GM21367 (cell line): ENCODE results near the gene MEAF6.

Experiments
- ATAC-seq: cut with Tn5 transposase; IDR thresholded peaks from one replicate; pipeline ENCODE4 v1.9.1; 2021; ENCODE audit not compliant: unreplicated experiment

The MEAF6 gene

DNA sequence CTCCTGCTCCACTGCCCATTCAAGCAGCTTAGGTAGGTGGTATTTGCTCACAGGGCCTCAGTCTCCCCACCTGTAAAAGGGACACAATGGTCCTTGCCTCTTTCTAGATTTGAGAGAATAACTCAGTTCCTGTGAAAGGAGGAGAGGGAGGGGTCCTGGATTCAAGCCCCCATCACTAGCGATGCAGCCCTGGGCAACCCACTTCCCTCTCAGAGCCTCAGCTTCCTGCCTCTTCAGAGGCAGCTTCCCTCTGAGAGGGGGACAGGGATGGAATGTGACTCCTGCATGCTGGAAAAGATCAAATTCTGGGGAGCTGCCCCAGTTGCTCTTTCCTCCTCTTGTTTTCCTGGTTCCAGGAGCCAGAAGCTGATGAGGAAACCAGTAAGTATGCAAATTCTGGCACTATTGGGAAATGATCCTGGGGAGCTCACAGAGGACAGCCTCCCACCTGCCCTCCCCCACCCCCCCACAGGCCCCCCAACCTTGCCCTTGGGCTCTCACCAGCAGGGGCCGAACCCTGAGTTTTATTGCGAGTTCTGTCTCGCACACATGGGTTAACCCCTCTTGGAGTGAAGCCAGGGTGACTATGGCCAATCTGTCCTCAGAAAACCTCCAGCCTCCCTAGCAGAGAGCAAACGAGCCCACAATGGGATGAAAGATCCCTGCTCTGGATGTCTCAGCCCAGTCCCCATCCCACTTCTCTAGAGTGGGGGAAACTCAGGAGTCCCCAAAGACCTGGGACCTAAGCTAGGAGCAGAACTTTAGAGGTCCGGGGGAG, 28.5 kb downstream of the MEAF6 start:
- ATAC-seq, result no peak

DNA sequence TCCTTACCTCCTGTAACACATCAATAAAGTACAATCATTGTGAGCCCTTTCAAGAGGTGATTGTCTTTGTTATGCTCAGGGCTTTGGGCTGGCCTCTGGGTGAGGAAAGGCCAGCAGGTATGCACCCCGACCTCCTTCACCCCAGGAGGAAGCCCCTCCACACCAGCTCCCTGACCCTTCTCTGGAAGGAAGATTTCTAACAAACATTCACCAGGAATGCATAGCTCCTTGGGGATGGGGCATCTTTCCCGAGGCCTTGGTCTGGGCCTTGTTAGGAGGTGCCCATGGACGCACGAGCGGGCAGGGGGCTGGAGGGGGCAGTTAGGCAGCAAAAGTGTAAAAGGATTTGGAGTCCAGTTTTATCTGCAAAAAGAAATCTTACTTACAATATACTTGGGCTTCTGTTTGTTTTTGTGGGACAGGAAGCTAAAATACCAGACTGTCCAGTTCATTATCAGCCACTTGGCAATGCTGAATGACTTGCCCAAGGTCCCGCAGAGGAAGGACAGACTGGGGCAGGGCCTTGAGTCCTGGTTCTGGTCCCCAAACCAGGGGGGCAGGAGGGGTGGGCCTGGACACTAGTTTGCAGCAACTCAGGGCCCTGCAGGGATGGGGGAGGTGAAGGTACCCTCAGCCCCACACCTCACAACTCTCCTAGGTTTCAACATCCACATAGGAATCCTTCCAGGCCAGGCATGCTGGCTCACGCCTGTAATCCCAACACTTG, 30.1 kb downstream of the MEAF6 start:
- no peak for ATAC-seq

DNA sequence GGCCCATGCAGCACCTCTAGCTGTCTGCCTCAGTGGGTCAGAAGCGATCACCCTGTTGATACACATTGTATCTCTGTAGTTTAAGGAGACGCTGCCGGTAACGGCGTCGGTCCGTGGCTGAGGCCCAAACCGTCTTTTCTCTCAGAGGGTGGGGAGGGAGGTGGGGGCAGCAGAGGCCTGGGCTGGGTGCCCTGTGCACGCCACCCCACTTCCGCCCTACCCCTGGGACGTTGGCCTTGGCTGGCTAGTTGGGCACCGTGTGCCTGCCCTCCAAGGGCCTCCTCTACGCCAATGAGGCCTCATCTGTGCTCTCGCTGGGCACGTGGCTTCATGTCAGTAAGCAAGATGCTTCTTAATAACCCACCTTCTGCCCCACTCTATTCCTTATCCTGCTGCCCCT, 30.8 kb downstream of the MEAF6 start:
- no peak for ATAC-seq

DNA sequence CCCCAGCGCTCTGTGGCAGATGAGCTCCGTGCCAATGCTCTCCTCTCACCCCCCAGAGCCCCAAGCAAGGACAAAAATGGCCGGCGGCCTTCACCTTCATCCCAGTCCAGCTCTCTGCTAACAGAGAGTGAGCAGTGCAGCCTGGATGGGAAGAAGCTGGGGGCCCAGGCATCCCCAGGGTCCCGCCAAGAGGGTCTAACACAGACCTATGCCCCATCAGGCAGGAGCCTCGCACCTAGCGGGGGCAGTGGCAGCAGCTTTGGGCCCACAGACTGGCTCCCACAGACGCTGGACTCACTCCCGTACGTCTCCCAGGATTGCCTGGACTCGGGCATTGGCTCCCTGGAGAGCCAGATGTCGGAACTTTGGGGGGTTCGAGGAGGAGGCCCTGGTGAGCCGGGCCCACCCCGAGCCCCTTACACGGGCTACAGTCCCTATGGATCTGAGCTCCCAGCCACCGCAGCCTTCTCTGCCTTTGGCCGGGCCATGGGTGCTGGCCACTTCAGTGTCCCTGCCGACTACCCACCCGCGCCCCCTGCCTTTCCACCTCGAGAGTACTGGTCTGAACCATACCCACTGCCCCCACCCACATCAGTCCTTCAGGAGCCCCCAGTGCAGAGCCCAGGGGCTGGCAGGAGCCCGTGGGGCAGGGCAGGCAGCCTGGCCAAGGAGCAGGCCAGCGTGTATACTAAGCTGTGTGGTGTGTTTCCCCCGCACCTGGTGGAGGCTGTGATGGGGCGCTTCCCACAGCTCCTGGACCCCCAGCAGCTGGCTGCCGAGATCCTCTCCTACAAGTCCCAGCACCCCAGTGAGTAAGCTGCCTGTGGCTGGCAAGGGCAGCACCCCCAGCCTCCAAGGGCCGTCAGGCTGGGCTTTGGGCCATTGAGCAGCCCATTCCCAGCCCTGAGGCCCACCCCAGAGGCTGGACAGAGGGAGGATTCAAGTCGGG, 31.5 kb downstream of the MEAF6 start:
- no peak for ATAC-seq

DNA sequence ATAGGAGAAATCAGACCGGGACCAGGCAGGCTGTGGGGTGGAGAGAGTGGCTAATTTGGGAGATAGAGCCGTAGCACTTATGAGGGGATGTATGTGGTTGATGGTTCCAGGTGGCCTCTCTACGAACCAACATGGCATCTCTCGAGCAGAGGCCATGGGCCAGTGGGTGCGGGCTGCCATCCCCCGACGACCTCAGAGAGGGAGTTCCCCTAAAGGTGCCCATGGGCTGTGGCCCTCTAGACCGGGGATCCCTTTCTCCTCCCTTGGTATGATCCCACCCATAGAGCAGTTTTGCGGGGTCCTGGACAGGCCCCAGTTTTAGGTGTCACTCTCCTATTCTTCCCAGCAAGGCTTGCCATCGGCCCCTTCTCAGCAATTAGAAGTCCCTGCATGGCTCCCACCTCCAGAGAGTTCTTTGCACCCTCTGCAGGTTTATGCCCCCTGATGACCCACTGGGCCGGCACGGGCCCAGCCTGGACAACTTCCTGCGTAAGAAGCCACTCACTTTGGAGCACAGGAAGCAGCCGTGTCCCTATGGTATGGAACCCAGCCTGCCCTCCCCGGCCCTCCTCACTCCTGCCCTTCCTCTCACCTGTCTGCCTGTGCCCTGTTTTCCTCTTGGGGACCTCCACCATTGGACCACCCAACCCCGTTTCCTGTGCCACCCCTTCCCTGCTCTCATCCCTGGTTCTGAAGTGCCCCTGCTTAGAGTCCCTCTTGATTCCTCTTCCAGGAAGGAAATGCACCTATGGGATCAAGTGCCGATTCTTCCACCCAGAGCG, 32.4 kb downstream of the MEAF6 start:
- no peak for ATAC-seq

GRCh38 chr1:37481289-37482003, 33.1 kb downstream of the MEAF6 start:
- ATAC-seq, result no peak

DNA sequence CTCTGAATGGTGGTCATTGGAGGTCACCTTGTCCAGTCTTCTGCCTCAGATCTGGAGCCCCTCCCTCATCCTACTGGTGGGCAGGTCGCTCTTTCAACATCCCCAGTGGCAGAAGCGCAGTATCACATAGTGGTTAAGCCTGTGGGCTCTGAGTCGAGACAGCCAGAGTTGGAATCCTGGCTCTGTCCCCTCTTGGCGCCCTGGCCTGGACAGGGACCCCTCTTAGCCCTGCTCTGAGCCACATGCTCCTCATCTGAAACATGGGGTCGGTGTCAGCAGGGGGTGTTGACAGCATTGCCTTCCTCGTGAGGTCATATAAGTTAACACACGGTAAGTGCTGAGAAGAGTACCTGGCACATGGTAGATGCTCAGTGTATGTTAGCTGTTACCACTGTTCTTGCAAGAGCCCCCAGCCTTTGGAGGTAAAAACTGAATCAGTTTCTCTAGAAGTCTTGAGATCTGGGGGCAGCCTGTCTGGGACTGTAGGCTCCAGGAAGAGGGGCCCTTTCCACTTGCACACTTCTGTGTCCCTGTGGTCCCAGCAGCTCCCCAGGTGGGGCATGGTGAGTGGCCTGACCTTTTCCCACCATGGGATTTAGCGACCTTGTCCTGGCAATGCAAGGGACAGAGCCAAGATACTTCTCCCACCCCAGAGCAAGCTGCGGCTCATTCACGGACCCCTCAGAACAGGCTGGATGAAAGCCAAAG, 33.8 kb downstream of the MEAF6 start:
- no peak for ATAC-seq

DNA sequence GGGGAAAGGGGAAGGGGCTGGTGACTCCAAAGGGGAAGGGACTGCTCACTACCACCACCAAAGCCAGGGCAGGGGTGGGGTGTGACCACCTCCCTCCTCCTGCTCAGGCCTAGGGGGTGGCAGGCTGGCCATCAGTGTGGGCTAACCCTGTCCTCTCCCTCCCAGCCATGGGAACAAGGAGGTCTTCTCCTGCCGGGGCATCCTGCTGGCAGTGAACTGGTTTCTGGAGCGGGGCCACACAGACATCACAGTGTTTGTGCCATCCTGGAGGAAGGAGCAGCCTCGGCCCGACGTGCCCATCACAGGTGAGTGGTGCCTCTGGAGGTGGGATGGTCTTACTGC, 34.5 kb downstream of the MEAF6 start:
- ATAC-seq, result no peak

DNA sequence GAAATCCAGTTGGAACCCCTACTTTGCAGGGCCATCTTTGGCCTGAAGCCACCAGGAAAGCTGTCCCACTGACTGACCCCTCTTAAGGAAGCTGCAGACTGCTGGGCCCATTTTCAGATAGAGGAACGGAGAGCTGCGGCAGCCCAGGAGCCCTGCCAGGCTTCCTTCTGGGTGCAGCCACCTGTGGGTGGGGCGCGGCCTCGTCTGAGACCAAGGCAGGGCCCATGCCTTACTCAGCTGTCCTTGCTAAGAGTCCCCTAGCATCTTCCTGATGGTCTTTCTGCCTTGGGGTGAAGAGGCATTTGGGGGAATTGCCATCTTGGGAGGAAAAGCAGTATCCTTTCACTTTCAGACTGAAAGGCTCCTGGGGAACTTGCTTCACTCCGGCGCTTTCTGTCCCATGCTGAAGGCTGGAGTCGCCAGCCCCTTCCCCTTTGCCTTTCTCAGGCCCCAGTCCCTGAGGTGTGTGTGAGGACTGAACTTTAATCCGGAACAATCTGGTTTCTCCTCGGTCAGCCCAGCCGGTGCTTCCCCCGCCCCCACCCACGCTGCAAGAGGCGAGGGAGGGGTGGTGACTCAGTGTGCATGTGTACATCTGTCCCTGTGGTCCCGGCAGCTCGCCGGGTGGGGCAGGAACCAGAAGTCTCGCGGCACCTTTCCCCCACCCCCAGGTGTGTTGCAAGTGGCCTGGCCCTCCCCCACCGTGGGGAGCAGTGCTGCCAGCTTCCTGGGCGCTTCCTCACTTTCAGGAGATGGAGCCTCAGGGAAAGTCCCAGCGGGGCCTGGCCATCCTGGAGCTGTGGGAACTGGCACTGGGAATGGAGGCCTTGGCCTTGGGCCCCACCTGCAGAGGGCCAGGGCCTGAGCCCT, 35.1 kb downstream of the MEAF6 start:
- ATAC-seq, result no peak

DNA sequence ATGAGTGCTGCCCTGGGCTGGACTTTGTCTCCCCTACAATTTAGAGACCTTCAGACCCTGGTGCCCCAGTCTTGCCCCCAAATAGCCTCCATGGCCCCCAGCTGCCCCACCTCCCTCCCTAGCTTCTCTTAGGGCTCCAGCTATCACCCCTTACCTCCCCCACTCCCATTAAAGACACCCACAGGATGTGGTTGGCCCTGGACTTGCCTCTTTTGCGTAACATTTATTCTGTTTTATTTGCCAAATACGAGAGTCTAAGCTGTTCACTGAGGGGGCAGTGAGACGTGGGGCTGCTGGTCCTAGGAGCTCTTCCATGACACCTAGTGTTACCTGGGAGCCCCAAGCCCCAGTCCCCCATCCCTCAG, 35.7 kb downstream of the MEAF6 start:
- no peak for ATAC-seq

DNA sequence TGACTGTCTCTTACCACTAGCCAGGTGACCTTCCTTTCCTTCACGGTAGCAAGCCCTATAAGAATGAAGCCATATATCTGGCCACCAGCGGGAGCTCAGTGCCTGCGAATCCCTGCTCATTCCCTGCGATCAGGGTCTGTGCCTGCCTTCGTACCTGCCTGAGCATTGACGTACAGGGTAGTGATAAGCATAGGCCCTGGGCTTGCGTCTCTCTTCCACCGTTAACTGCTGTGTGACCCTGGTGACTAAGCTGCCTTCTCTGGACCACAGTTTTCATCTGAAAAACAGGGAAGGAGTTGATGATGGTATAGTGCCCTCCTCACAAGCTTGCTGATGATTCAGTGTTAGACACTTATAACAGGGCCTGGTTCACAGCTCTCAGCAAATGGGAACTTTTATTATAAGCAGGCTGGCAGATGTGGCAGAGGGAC, 36.1 kb downstream of the MEAF6 start:
- no peak for ATAC-seq

DNA sequence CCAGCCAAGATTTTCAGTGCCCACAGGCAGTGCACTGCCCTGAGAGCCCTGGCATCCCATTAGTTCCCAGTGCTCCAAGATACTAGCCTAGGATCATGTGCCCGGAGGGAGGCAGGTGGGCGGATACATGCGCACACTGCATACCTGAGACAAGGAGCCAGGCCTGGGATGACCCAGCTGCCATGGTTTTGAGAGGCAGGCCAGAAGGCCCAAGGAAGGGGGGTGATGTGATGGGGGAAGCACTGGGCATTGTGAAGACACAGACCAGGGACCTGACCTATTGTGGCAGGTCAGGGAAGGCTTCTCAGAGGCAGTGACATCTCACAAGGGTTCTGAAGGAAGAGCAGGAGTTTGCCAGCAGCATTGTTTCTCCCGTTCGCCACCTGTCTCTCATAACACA, 36.6 kb downstream of the MEAF6 start:
- no peak for ATAC-seq

GRCh38 chr1:37477198-37477931, 37.2 kb downstream of the MEAF6 start:
- peak; percentile 32 for ATAC-seq

DNA sequence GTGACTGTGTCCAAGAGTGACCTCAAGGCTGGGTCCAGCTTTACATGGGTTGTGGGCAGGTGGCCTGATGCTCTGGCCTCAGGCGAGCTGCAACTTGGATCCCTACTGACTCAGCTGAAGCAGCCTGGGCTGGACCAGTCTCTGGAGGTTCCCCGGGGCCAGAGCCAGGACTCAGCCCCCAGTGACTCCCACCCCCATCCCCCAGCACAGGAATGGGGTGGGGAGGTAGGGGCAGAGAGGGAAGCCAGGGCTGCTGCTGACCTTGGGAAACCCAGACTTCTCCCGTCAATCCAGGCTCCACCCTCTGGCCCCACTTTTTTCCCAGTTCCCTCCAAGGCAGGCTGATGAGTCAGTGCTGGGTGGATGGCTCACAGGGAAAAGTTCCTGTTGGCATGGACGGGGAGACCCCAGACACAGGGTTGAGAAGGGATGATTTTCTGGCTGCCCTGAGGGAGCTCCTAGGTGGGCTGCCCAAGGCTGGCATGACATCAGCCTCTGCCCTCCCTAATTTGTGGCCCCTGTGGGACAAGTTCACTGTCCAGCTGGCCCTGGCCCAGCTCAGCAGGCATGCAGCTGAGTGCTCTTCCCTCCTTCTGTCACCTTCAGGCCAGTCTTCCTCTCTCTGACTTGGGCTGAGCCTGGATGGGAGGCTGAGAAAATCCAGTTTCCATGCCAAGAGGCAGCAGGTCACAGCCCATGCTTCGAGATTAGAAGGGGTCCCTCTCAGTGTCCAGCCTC, 37.9 kb downstream of the MEAF6 start:
- ATAC-seq, result no peak

DNA sequence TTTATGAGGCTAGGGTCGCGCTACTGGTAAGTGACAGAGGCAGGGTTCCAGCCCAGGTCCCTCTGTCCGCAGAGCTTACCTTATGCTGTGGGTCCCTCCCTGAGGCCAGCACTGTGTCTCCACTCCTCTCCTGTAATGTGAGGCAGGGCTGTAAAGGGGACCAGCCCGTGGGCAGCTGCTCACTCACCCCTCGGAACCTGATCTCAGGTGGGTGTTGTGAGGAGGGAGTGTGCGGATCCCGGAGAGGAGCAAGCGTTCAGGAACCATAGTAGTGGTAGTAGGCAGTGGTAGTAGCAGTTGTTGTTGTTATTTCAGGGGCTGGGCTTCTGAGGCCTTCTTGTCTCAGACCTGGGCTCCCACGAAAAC, 38.5 kb downstream of the MEAF6 start:
- ATAC-seq, result no peak

DNA sequence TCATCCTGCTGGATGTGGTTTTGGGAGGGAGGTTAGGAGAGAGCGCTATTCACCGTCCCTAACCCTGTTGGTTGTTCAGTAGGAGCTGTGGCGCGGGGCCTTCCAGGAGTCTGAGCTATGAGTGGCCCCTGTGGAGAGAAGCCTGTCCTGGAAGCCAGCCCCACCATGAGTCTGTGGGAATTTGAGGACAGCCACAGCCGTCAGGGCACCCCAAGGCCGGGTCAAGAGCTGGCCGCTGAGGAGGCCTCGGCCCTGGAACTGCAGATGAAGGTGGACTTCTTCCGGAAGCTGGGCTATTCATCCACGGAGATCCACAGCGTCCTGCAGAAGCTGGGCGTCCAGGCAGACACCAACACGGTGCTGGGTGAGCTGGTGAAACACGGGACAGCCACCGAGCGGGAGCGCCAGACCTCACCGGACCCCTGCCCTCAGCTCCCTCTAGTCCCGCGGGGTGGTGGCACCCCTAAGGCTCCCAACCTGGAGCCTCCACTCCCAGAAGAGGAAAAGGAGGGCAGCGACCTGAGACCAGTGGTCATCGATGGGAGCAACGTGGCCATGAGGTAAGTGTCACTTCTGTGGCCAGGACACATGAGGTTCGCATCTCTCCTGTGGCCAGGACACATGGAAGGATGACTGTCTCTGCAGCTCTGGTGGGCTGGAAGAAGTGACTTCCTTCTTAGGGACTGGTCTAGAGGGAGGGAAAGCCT, 39.0 kb downstream of the MEAF6 start:
- ATAC-seq, result no peak
